Lower leg skin (tissue), 3 donors: ENCODE results near the gene LNX1.

Source experiments
- POLR2A ChIP-seq, 2 donors: fragments of 450-650 bp; IDR thresholded peaks; one replicate each; pipeline ENCODE4 v1.6.1; 2016 to 2017; ENCODE audit warnings: antibody characterized with exemption in 2 of 2, mild to moderate bottlenecking in 1 of 2, moderate library complexity in 1 of 2
- TF ChIP-seq, protein P1 (sequence below), 3 donors: fragments of 450-650 bp; IDR thresholded peaks; one replicate each; pipeline ENCODE4 v1.5.1; 2016; ENCODE audit warnings: antibody characterized with exemption in 3 of 3, mild to moderate bottlenecking in 3 of 3, moderate library complexity in 2 of 3

DNA sequence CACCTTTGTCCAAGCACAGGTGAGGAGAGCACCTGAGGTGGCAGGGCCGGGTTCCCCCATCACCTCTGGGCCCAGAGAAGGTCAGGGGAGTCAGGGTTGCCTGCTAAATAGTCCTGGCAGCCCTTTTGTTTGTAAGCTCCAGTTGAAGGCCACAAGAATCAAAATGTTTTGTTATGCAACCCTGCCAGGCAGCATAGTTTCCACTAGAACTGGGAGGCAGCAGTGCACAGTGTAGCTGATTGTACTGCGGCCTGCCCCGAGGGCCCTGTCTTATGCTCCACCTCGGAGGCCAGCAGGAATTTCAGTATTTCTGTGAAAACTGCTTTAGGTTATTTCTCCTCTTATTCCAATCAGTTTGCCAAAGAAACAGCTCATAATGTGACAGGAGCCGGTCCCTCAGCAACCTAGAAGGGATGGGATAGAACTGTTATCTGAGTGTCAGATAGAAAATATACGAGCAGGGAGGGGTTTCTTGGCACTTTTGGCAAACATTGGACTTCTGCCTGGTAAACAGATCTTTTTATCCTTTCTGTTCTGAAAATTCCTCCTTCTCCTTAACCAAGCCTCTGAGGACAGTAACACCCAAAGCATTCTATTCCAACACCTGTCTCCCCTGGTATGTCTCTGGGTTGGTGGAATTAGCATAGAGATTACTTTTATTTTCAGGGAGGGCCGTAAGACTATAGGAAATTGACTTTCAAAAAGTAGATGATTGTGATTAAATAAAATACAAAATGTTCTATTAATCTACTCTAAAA, 93.6 kb downstream of the LNX1 start:
- TF ChIP-seq POLR2A (IDR thresholded peaks at IDR 0.05), result no peak
- TF ChIP-seq, protein P1, sequence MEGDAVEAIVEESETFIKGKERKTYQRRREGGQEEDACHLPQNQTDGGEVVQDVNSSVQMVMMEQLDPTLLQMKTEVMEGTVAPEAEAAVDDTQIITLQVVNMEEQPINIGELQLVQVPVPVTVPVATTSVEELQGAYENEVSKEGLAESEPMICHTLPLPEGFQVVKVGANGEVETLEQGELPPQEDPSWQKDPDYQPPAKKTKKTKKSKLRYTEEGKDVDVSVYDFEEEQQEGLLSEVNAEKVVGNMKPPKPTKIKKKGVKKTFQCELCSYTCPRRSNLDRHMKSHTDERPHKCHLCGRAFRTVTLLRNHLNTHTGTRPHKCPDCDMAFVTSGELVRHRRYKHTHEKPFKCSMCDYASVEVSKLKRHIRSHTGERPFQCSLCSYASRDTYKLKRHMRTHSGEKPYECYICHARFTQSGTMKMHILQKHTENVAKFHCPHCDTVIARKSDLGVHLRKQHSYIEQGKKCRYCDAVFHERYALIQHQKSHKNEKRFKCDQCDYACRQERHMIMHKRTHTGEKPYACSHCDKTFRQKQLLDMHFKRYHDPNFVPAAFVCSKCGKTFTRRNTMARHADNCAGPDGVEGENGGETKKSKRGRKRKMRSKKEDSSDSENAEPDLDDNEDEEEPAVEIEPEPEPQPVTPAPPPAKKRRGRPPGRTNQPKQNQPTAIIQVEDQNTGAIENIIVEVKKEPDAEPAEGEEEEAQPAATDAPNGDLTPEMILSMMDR (IDR thresholded peaks at IDR 0.05), result no peak
